Effector CD4-positive, alpha-beta T cell (primary cell): ENCODE measurements around the gene ADGRG6.
"Not testable (repeated sequence)": the region's sequence is repeated elsewhere in the genome, so short reads cannot be mapped to it uniquely, and the experiment has no call there.

Experiments
- DNase-seq: peaks from one replicate; pipeline ENCODE4 v3.0.0-alpha.2; 2020

Gene ADGRG6

DNA sequence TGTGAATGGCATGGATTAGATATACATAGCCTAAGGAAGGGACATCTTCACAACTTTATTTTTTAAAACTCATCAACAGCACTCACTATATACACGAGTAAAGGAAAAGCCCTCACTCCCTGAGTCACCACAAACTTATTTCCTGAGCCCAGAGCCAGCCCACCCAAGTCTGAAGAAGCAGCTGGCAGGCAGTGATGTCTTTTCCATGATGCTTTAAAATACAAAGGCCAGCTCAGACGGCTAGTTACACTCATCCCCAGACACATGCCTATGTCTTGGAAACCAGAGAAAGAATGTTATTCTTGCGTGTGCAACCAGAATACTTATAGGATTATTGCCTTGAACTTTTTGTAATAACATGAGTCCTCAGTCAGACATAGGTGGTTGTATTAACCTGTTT lies 114.4 kb downstream of the ADGRG6 start:
- no peak for DNase-seq

DNA sequence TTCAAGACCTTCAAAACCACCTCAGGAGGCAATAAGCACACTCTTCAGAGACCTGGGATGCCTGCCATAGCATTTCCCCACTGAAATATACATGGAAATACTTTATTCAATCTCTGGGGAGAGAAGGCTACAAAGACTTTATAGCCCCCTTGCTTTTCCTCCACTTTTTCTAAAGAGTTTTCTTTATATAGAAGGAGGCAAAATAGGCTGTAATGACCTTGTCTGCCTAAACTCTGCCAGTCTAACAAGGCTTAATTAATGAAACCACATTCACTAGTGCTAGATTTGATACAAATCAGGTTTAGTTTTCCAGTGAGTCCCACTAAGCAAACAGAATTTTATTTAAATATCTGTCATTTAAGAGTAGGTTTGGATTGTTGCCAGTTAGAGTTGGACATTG lies 114.9 kb downstream of the ADGRG6 start:
- DNase-seq: no peak

DNA sequence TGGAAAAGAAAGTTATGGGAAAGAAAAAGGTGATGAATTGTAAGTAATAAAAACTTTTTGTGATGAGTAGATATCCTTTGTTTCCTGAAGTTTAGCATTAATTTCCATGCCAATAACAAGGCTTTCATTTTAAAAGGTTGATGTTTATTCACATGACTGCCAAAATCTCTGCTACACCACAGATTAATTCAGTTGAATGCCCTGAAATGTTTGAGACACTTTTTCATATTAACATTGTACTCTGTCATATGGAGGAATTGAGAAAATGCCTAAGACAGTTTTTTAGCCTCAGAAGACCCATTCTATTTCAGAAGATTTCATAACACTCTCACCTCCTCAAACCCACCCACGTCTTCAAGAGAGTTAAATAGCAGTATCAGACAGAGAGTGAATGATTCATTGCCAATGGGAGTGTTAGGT lies 115.5 kb downstream of the ADGRG6 start:
- DNase-seq: no peak

DNA sequence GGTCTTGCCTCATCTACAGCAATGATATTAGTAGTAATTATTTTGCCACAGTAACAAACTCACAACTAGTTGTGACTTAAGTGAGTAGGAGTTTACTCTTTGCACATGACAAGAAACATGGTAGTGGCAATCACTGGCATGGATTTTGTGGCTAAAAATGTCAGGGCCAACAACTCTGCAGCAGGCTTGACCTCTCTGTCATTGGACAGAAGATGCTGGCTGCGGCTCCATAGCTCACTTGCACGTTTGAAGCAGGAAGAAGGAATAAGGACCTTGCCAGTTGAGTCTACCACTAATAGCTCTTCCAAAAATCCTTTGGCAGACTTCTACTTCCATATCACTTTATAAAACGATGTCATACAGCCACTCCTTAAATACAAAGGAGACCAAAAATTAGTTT lies 117.3 kb downstream of the ADGRG6 start:
- no peak for DNase-seq

DNA sequence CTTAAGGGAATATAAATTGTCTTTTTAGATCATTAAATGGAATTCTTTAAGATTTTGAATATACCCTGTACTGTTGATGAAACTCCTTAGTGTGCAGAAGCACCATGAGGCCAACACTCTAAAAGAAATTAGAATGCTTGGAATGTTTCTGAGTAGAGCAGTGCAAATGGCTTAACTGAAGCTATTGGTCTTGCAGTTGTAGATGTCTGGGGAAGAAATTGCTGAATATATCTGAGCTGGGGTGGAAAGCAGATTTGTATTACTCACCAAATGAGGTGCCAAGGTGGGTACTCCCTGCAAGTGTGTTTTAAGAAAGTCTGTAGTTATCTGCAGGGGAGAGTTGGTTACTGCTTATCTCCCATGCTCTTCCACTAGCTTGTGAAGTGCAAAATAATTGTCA lies 119.0 kb downstream of the ADGRG6 start:
- DNase-seq: no peak

DNA sequence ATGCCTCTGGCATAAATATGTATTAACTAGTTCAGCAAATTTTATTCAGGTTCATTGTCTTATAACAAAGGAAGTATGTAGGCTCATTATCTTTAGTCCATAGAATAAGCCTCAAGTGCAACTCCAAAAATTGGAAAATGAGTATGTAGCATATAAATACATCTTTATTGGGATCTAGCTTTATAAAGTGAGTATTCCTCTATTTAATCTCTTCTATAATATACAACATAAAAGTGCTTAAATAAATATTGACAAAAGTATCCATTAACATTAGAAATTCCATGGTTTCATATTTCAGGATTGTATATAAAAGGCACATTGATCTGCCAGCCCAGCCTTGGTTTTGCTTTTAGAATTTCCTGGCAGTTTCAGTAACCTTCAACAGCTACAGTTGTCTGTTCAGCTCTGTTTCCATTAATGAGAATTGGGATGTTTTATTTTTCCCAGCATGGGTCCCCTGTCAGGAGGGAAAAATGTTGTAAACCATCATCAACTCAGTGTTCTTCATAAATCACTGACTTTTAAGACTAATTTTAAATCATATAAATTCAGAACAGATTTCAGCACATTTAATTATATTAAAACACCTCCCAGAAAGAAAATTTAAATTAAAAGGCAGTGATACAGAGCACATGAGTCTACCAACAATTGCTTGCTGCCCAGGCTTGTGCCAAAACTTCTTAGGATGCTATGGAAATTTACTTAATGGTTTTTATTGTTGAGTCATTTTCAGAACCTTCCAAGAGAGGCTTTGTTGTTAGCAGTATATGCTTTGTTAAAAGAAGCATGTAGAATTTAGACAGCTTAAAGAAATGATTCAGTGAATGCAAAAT lies 119.7 kb downstream of the ADGRG6 start:
- no peak for DNase-seq

DNA sequence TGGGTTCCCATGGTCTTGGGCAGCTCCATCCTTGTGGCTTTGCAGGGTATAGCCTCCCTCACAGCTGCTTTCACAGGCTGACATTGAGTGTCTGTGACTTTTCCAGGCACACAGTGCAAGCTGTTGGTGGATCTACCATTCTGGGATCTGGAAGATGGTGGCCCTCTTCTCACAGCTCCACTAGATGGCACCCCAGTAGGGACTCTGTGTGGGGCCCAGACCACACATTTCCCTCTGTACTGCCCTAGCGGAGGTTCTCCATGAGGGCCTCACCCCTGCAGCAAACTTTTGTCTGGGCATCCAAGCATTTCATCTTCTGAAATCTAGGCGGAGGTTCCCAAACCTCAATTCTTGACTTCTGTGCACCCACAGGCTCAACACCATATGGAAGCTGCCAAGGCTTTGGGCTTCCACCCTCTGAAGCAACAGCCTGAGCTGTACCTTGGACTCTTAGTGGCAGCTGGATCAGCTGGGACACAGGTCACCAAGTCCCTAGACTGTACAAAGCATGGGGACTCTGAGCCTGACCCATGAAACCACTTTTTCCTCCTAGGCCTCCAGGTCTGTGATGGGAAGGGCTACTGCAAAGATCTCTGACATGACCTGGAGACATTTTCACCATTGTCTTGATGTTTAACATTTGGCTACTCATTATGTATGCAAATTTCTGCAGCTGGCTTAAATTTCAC lies 124.8 kb downstream of the ADGRG6 start:
- DNase-seq: not testable (repeated sequence)

DNA sequence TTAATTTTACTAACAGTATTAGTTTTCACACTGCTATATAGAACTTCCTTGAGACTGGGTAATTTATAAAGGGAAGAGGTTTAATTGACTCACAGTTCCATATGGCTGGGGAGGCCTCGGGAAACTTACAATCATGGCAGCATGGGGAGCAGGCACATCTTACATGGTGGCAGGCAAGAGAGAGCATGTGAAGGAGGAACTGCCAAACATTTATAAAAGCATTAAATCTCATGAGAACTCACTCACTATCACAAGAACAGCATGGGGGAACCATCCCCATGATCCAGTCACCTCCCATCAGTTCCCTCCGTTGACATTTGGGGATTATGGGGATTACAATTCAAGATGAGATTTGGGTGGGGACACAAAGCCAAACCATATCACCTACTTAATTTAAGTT lies 126.7 kb downstream of the ADGRG6 start:
- DNase-seq: not testable (repeated sequence)

DNA sequence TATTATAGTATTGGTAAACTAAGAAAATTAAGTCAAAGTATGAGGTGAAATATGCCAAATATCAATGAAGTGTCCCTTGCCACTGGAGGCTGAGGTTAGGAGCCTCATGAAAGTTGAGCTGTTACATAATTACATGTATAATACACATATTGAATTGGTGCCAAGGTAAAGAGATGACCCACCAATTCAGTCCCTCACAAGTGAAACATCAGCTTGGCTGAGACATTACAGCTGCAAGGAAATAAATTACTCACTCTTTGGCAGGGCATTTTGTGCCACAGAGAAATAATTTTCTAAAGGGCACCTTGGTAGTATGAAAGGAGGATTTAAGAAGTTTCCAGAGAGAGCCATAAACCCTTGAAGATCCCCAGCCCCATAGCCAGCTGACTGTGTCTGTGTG lies 127.4 kb downstream of the ADGRG6 start:
- DNase-seq: no peak

DNA sequence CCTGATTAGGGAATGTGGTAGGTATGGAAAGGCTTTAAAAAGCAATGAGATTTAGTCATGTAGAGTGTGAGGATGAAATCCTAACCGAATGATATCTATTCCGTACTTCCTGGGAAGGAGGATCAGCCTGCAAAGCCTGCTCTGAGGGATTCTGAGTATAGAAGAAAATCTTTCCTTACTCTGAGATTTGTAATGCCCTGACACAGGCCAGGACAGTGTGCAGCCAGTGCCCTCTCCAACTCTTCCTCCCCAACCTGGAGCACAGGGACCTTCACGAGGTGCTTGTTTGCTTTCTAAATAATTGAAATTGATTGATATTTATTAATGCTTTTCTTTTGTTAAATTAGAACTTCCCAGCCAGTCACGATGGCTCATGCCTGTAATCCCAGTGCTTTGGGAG lies 131.6 kb downstream of the ADGRG6 start:
- DNase-seq: no peak

DNA sequence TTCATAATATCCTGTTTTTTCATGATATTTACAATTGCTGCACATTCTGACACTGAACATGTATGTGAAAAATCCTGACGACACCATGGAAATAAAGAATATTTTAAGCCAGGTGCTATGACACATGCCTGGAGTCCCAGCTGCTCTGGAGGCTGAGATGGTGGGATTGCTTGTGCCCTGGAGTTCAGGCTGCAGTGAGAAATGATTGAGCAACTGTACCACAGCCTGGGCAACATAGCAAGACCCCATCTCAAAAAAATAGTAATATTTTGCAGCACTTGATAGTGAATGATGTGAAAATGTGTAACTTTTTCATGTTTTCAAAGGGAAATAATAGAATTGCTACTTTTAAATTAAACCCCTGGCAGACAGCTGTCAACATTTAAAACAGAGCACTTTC lies 137.1 kb downstream of the ADGRG6 start:
- no peak for DNase-seq

DNA sequence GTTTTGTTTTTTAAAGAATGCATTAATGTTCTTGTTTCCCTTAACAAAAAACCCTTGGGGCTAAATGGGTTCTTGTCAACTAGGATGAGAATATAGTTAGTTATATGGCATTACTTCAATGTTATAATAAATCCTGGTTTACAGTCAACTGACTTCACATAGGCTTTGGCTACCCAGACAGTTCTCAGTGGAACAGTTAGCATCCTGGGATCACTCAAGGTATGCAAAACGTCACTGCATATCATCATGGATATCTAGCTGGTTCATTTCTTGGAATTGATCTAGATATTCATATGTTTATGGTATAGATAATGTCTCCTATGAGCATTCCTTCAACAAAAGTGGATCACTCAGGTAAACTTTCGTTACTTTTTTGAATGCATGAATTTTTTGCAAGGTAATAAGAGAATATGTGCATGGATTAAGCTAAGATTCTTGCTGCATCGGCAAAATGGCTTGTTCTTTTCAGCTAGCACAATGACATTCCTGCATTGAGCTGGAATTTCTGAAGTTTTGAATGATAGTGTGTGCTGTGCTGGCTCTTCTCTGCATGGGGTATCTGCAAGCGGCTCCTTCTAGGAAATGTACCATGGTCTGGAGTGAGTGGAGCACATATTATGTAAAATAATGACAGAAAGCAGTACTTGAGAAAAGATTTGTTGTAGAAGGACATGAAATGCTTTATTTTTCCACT lies 138.9 kb downstream of the ADGRG6 start:
- DNase-seq: no peak

DNA sequence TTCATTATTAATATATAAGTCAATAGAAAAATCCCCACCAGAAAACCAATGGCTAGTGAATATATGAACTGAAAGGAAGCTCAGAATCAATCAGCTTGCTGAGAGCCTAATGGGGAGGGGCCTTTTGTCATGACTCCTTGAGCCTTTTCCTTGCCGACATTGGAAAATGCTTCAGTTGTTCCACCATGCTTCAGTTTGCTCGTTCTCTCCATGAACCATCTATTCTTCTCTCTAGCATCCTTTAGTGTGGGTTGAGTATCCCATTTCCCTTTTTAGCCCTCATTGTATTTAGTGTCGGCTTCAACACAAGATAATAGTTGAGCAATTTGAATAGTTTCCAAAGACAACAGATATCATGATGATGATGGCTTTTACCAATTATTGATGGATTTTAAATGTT lies 139.9 kb downstream of the ADGRG6 start:
- no peak for DNase-seq

DNA sequence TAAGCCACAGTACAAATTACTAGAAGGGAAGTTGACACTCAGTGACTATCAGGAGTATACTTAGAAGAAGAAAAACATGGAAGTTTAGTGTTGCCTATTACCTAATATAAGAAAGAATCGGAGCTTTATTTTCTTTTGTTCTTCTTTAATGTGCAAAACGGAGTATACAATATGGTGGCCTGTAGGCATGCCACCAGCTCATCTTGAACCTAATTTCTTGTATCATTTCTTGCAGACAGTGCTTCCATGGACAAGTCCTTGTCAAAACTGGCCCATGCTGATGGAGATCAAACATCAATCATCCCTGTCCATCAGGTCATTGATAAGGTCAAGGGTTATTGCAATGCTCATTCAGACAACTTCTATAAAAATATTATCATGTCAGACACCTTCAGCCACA lies 141.3 kb downstream of the ADGRG6 start:
- no peak for DNase-seq

DNA sequence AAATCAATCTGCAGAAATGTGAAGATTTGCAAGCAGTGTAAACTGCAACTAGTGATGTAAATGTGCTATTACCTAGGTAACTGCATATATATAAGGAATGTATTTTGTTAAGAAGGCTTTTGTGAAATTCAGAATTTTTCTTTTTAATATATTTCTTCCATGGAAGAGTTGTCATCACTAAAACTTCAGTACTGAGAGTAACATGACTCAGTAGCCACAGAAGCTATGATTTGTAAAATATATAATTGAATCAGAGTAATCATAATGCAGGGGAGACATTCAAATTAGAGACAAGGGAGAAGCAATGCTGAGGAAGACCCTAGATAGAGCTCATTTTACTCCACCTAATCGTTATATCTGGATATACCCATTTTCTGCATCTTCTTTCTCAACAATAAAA lies 141.7 kb downstream of the ADGRG6 start:
- no peak for DNase-seq

DNA sequence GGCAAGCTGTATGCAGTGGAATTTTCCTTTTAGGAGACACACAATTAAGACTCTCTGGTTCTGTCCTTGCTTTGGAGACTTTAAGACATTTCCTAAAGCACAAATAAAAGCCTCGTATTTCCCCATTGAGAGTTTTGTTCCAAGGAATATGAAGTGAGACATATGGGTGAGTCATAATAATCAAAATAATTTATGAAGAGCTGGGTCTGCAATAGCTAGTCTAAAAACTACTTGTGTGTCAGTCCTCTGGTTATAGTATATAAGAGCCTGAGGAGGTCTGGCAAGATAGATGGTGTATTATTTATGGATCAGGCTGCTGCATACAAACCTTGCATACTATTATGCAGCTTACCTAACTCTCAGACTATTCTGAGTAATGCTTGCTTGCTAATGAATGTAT lies 142.6 kb downstream of the ADGRG6 start:
- DNase-seq: no peak

DNA sequence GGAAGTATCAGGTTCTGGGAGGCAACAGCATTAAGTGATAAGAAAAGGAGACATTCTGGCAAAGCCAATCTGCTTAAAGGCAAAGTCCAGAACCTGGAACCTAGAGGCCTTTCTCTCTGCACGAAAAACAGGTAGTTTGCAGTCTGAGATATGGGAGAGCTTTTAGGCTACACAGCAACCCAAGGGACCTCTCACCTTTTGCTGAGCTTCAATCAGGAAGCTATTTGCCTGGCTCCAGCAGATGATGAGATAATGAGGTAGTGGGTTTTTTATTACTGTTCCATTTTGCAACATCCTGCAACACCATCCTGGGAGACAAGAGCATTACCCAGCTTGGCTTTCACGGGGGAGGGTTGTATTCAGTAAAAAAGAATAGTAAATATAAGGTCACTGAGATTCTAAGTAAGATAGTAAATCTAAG lies 143.1 kb downstream of the ADGRG6 start:
- DNase-seq: no peak

DNA sequence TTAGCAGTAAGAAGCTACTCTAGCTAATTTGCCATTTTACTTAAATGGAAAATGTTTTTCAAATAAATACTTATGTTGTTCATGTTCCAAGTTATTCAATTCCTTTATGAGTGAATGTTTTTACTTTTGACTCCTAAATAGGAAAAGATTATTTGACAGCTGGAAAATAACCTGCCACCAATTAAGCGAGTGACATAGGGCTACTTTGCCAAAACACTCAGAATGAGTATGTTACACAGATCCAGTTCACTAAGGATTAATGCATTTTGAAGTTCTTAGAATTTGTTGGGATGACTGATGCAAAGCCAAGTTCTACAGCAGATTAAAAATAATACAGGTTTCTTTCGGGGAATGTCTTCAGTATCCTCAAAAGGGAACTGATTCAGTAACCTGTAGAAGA lies 144.4 kb downstream of the ADGRG6 start:
- DNase-seq: no peak

DNA sequence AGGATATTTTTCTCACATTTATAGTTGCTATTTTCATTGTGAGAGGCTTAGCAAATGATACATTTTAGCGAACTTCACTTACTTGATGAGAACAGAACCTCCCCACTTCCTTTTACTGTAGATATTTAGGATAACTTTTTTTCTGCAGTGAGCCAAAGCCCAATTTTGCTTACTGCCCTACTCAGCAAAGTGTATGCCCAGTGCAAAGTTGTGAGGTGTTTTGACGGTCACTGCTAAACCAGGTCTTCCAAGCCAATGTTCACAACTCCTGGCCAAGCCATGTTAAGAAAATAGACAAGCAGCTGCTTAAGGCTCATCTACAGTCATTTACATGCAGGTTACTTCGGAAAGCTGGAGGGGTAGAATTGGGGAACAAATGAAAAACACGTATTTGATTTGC lies 144.8 kb downstream of the ADGRG6 start:
- DNase-seq: no peak

DNA sequence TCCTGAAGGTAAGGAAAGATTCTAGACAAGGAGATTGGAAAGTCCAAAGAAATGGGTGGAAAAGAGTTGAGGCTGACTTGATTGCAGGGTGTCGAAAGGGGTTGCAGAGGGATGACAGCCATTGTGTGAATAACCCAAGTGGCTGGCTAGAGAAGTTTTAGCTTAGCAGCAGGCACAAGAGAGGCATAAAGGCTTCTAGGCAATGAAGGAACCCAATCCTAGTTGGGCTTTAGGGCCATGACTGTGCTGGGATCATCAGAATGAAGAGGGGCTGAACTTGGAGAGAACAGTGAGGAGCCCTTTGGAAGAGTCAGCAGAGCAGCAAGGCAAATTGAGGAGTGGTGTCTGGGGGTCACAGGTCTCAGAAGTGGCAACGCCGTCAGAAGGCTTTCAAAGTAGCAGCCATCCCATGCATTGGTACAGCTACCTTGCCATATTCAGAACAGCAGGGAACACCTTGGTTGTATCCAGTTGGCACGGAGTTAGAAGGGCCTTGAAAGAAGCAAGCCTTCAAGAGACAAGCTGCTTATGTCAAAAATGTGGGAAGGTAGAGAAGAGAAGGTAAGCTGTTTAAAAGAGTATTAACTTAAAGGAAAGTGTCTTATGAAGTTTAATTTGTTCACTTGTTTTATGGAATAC lies 146.4 kb downstream of the ADGRG6 start:
- no peak for DNase-seq

DNA sequence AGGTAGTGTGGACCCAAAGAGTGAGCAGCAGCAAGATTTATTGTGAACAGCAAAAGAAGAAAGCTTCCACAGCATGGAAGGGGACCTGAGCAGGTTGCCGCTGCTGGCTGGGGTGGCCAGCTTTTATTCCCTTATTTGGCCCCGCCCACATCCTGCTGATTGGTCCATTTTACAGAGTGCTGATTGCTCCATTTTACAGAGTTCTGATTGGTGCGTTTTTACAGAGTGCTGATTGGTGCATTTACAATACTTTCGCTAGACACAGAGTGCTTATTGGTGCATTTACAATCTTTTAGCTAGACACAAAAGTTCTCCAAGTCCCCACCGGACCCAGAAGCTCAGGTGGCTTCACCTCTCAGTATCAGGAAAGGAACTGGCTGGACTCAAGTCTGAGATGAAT lies 149.0 kb downstream of the ADGRG6 start:
- not testable (repeated sequence) for DNase-seq

DNA sequence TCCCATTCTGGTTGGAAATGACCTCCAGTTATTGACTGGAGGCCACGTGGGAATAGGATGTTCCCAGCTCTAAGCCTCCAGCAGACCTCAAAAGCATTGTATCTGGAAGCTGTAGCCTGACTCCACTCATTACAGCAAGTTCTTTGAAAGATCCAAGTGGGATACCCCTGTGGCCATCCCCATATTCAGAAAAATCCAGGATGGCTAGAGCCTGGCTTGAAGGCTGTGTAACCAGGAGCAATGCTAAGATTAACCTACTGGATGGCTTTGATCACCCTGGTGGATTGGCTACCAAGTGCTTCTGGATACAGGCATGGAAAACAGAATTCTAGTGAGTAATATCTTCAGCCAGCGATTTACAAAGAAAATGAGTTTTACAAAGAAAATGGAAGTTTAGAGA lies 151.2 kb downstream of the ADGRG6 start:
- no peak for DNase-seq

DNA sequence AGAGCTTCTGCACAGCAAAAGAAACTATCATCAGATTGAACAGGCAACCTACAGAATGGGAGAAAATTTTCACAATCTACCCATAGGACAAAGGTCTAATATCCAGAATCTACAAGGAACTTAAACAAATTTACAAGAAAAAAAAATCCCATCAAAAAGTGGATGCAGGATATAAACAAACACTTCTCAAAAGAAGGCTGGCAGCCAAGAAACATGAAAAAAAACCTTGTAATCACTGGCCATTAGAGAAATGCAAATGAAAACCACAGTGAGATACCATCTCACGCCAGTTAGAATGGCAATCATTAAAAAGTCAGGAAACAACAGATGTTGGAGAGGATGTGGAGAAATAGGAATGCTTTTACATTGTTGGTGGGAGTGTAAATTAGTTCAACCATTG lies 152.4 kb downstream of the ADGRG6 start:
- DNase-seq: not testable (repeated sequence)
